ENCODE results near the gene C19orf44. TPM values are rescaled to one million over a fixed set of nuclear protein-coding genes. Genes with fewer than 3 reads are reported as not detected.

The C19orf44 gene
- total RNA-seq, 4 donors from 2014 or later = 13.4 to 19.0 (median 15.8) TPM

DNA sequence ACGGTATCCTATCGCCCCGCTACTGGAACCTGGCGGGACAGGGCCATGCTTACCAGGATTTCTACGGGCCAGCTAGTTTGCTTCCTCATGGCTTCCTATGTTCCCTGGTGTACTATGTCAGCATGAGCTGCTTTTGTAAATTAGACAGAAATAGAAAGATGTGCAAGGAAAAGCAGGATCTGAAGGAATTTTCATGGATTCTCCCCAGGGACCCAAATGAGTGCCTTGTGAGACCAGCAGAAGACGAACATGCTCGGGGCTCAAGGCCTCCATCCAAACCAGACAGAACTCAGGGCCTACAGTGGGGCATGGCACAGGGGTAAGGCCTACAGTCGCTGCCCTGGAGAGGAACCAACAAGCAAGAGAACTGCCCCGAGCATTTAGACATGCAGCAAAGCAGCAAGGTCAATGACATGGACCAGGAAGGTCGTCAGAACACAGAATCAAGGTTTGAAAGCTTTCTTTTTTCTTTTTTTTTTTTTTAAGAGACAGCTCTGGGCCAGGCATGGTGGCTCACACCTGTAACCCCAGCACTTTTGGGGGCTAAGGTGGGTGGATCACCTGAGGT lies 41.8 kb upstream of the C19orf44 start:
- H3K4me3 ChIP-seq = no peak overlapping the region
- no peaks in the 10 kb centered on the region for H3K36me3 ChIP-seq
- 55 to 61% methylated on average over 10 of the region's 10 CpGs for WGBS, 2 donors
- peak overlapping the region in 1 of 4 donors; percentile 41 for H3K27ac ChIP-seq
- no peaks in the 10 kb centered on the region for H3K27me3 ChIP-seq
- DNase-seq (ENCODE audit: low spot score in 2 of 2) = no peak
- TF ChIP-seq EP300 (IDR thresholded peaks at IDR 0.05) = no peak
- TF ChIP-seq POLR2A (IDR thresholded peaks at IDR 0.05) = no peak
- TF ChIP-seq, protein P1, sequence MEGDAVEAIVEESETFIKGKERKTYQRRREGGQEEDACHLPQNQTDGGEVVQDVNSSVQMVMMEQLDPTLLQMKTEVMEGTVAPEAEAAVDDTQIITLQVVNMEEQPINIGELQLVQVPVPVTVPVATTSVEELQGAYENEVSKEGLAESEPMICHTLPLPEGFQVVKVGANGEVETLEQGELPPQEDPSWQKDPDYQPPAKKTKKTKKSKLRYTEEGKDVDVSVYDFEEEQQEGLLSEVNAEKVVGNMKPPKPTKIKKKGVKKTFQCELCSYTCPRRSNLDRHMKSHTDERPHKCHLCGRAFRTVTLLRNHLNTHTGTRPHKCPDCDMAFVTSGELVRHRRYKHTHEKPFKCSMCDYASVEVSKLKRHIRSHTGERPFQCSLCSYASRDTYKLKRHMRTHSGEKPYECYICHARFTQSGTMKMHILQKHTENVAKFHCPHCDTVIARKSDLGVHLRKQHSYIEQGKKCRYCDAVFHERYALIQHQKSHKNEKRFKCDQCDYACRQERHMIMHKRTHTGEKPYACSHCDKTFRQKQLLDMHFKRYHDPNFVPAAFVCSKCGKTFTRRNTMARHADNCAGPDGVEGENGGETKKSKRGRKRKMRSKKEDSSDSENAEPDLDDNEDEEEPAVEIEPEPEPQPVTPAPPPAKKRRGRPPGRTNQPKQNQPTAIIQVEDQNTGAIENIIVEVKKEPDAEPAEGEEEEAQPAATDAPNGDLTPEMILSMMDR (IDR thresholded peaks at IDR 0.05) = no peak
- H3K4me1 ChIP-seq = peaks cover 0 to 60% (median 31%) of the 10 kb centered on the region in 4 donors
- no peaks in the 10 kb centered on the region for H3K9me3 ChIP-seq

DNA sequence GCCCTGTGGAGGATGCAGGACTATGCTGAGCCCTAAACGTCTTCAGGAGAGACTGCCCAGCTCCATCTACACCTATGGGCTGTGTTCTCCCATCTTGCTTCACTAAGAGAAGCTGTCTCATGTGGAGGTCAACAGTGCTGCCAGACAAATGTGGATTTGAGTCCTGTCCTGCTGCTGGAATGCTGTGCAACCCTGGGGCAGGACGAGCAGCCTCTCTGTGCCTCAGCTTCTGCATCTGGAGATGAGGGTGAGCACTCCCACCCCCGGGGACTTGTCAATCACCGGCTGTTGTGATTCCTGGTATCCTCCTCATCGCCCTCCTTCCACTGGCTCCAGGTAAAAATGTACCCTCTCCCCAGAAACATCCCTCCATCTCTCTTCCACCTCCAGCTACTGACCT lies 40.7 kb upstream of the C19orf44 start:
- 86 to 91% methylated on average over 5 of the region's 5 CpGs for WGBS, 2 donors

DNA sequence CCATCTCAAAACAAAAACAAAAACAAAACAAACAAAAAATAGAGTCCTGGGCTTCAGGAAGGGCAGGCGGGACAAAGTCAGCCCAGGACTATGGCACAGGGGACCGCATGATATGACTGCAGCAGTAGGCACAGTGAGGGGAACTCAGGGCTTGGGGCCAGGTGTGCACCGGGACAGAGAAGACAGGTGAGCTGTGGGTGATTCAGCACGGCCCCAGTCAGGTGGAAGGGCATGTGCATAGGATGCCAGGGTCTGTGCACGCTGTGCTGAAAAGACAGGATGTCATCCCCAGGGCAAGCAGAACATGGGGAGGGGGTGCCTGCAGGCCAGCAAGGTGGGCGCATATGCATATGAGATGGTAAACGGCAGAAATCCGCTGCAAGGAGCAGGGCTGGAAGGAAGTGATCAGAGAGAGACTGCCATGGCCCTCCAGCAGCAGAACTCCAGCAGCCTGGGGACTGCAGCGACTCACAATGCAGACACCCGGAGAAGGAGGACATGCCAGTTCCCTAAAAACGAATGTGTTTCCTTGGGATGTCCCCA lies 39.5 kb upstream of the C19orf44 start:
- H3K27ac ChIP-seq = peak overlapping the region in 3 of 4 donors; percentile 5 to 83 (median 71)
- DNase-seq (ENCODE audit: low spot score in 2 of 2) = no peak
- 53% methylated on average over 11 of the region's 11 CpGs for WGBS, 2 donors
- H3K4me3 ChIP-seq = peak overlapping the region in 1 of 4 donors; percentile 17
- H3K27me3 ChIP-seq = no peaks in the 10 kb centered on the region
- TF ChIP-seq EP300 (IDR thresholded peaks at IDR 0.05) = no peak
- no peak for TF ChIP-seq POLR2A (IDR thresholded peaks at IDR 0.05)
- TF ChIP-seq, protein P1 (IDR thresholded peaks at IDR 0.05) = no peak
- H3K4me1 ChIP-seq = peaks cover 0 to 67% (median 29%) of the 10 kb centered on the region in 4 donors
- no peaks in the 10 kb centered on the region for H3K36me3 ChIP-seq
- no peaks in the 10 kb centered on the region for H3K9me3 ChIP-seq

More for the DNA sequence above, 40.7 kb upstream of the C19orf44 start:
- H3K27ac ChIP-seq = no peak overlapping the region
- TF ChIP-seq EP300 (IDR thresholded peaks at IDR 0.05) = no peak
- TF ChIP-seq, protein P1 (IDR thresholded peaks at IDR 0.05) = no peak
- no peak for TF ChIP-seq POLR2A (IDR thresholded peaks at IDR 0.05)
- H3K36me3 ChIP-seq = no peaks in the 10 kb centered on the region
- H3K9me3 ChIP-seq = no peaks in the 10 kb centered on the region
- H3K4me1 ChIP-seq = peaks cover 0 to 60% (median 28%) of the 10 kb centered on the region in 4 donors
- H3K4me3 ChIP-seq = no peak overlapping the region
- DNase-seq (ENCODE audit: low spot score in 2 of 2) = no peak
- H3K27me3 ChIP-seq = no peaks in the 10 kb centered on the region

DNA sequence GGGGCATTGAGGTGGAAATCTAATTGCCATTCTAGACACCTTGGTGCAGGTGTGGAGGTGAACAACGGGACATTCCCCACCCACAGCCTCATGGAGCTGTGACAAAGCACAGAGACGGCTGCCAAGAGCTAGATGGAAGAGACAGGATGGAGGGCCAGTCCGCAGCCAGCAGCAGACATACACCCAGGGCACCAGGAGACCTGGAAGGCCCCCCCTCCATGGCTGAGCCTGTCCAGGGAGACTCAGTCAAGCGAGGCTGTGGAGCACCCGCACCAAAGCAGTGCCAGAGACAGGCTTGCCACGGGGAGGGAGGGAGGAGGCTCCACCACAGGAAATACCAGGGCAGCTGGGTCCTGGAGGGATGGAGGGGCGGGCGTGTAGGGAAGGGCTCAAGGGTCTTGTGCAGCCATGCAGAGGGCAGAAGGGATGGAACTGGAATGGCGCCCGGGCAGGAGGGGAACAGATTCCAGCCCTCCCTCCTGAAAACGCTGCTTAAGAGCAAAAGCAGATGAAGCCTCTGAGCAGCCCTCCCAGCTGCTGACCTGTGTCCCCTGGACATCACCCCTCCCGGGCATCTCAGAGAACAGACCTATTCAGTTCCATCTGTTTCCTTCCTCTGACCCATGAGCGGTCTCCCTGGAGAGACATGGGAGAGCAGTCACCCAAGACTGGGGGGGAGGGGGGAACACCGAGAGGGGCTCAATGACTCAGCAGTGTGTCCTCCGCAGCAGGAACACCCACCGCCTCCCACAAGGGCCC lies 38.8 kb upstream of the C19orf44 start:
- peak overlapping the region in 1 of 4 donors; percentile 17 for H3K4me3 ChIP-seq
- TF ChIP-seq, protein P1 (IDR thresholded peaks at IDR 0.05) = no peak
- TF ChIP-seq EP300 (IDR thresholded peaks at IDR 0.05) = no peak
- TF ChIP-seq POLR2A (IDR thresholded peaks at IDR 0.05) = no peak
- H3K27me3 ChIP-seq = no peaks in the 10 kb centered on the region
- peak overlapping the region in 3 of 4 donors; percentile 40 to 83 (median 71) for H3K27ac ChIP-seq
- H3K9me3 ChIP-seq = no peaks in the 10 kb centered on the region
- no peaks in the 10 kb centered on the region for H3K36me3 ChIP-seq
- DNase-seq (ENCODE audit: low spot score in 2 of 2) = no peak
- H3K4me1 ChIP-seq = peaks cover 0 to 73% (median 30%) of the 10 kb centered on the region in 4 donors
- 4 to 6% methylated on average over 15 to 16 of the region's 16 CpGs for WGBS, 2 donors

DNA sequence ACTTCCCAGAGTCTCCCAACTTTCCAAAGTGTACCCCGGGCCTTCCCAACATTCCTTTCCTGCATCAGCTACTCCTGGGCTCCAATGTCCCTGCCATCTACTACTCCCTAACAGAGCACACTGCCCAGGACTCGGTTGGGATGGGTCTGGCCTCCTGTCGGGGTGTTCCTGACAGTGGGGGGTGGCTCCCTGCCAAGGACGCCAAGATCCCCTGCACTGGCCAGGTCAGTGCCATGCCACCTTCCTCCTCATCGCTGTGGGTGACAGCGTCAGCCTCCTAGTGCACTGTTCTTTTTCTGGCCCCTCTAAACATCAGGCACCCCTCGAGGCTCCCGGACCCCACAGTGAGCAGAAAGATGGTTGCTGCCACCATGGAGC lies 38.3 kb upstream of the C19orf44 start:
- no peak for DNase-seq (ENCODE audit: low spot score in 2 of 2)
- Histone ChIP-seq H3K27me3 (no peaks in the 10 kb centered on the region), H3K36me3 (no peaks in the 10 kb centered on the region), H3K9me3 (no peaks in the 10 kb centered on the region), H3K4me3 (no peak overlapping the region), H3K4me1 (peaks cover 0 to 78% (median 30%) of the 10 kb centered on the region in 4 donors), H3K27ac (peak overlapping the region in 3 of 4 donors; percentile 40 to 83 (median 71))
- TF ChIP-seq EP300 (IDR thresholded peaks at IDR 0.05) (no peak), POLR2A (IDR thresholded peaks at IDR 0.05) (no peak)
- TF ChIP-seq, protein P1 (IDR thresholded peaks at IDR 0.05) = no peak
- WGBS, 2 donors = 37 to 38% methylated on average over 8 of the region's 8 CpGs

Measured in tibial nerve (tissue), 4 donors.